Keratinocyte (primary cell): ENCODE measurements around the gene LRRN2. TPM values are rescaled to one million over a fixed set of nuclear protein-coding genes. Genes with fewer than 3 reads are reported as not detected.

ENCODE experiments used
- DNase-seq: peaks from one replicate; pipeline ENCODE4 v3.0.0-alpha.2; 2011; ENCODE audit warnings: low read depth, missing footprints, low spot score
- FAIRE-seq: peaks from 2 replicates; lab custom pipeline; 2011; peaks lifted over from hg19 to GRCh38; lab: Jason Lieb, UNC
- H2AFZ ChIP-seq: 2 replicates; pipeline ENCODE4 v1.6.0; 2012; ENCODE audit warnings: low read length, control low read depth, inconsistent platforms; ENCODE audit not compliant: control insufficient read depth
- H3K27ac ChIP-seq: 2 replicates; pipeline ENCODE4 v1.5.1; 2011; ENCODE audit warnings: low read length; ENCODE audit not compliant: control insufficient read depth, insufficient read depth
- H3K27me3 ChIP-seq: 3 replicates; pipeline ENCODE4 v1.6.0; 2011; ENCODE audit warnings: low read length; ENCODE audit not compliant: control insufficient read depth, insufficient read depth; ENCODE audit errors: extremely low read depth
- H3K36me3 ChIP-seq, 2 experiments: 2 replicates in 1 of 2; 3 replicates in 1 of 2; pipeline ENCODE4 v1.5.1; 2011; ENCODE audit warnings: low read length in 2 of 2, mild to moderate bottlenecking in 1 of 2; ENCODE audit not compliant: control insufficient read depth in 2 of 2, insufficient read depth in 2 of 2; ENCODE audit errors: extremely low read depth in 1 of 2
- H3K4me1 ChIP-seq: 3 replicates; pipeline ENCODE4 v1.5.1; 2011; ENCODE audit warnings: low read length; ENCODE audit not compliant: control insufficient read depth, insufficient read depth; ENCODE audit errors: extremely low read depth
- H3K4me2 ChIP-seq: 3 replicates; pipeline ENCODE4 v1.6.0; 2011; ENCODE audit warnings: low read depth, low read length; ENCODE audit not compliant: control insufficient read depth, insufficient read depth; ENCODE audit errors: extremely low read depth
- H3K4me3 ChIP-seq, 3 experiments: fragments of 200-600 bp in 1 of 3; sonication (generic) in 1 of 3; 2 replicates in 2 of 3; 3 replicates in 1 of 3; pipeline ENCODE4 v1.5.1; 2011 to 2016; ENCODE audit warnings: low read length in 3 of 3, mild to moderate bottlenecking in 3 of 3, control low read depth in 2 of 3, inconsistent platforms in 1 of 3, low read depth in 1 of 3, mixed read lengths in 1 of 3, mixed run types in 1 of 3, moderate library complexity in 1 of 3; ENCODE audit not compliant: control insufficient read depth in 2 of 3, insufficient read depth in 2 of 3; ENCODE audit errors: extremely low read depth in 1 of 3
- H3K79me2 ChIP-seq: 2 replicates; pipeline ENCODE4 v1.6.0; 2012; ENCODE audit warnings: low read length; ENCODE audit not compliant: control insufficient read depth, insufficient read depth
- H3K9ac ChIP-seq: 3 replicates; pipeline ENCODE4 v1.6.0; 2011; ENCODE audit warnings: low read length; ENCODE audit not compliant: control insufficient read depth, insufficient read depth; ENCODE audit errors: extremely low read depth
- H3K9me1 ChIP-seq: 3 replicates; pipeline ENCODE4 v1.6.0; 2011; ENCODE audit warnings: low read length; ENCODE audit not compliant: control insufficient read depth, insufficient read depth; ENCODE audit errors: extremely low read depth
- H3K9me3 ChIP-seq: 2 replicates; pipeline ENCODE4 v1.5.1; 2012; ENCODE audit warnings: low read depth, low read length; ENCODE audit not compliant: control insufficient read depth
- H4K20me1 ChIP-seq: 3 replicates; pipeline ENCODE4 v1.6.0; 2011; ENCODE audit warnings: low read length; ENCODE audit not compliant: control insufficient read depth, insufficient read depth; ENCODE audit errors: extremely low read depth
- EZH2 ChIP-seq: IDR thresholded peaks from one replicate; pipeline ENCODE4 v1.6.1; 2012; ENCODE audit warnings: inconsistent platforms, mild to moderate bottlenecking, low read length, moderate library complexity
- dilution Hi-C: fragments of 300-500 bp; cut with MboI; formaldehyde crosslinking; loops from one replicate; pipeline ENCODE4 v1.7.0; 2020; ENCODE audit warnings: low sequenced_read_pairs; ENCODE audit not compliant: extremely low pct_ligation_motif_present
- polyA minus RNA-seq, 3 experiments: library from RNA; depleted of rRNA, polyadenylated mRNA; stranded (reverse); fragments of >200 nt; gene quantifications; 1 replicate in 1 of 3; 2 replicates in 1 of 3; 3 replicates in 1 of 3; pipeline ENCODE4 v1.2.3, GENCODE V29; 2011
- polyA plus RNA-seq, 5 experiments: library from polyadenylated mRNA; depleted of rRNA in 3 of 5; stranded (reverse) in 3 of 5; stranded (forward) in 1 of 5; unstranded in 1 of 5; fragments of >200 nt; gene quantifications; 1 replicate in 1 of 5; 2 replicates in 3 of 5; 3 replicates in 1 of 5; pipeline versions ENCODE4 v1.2.1 to v1.2.3, GENCODE V29; 2011 to 2012; ENCODE audit warnings: missing spikeins in 2 of 5, low read depth in 1 of 5, low replicate concordance in 1 of 5
- TF ChIP-seq, protein P1 (sequence below), 3 experiments: IDR thresholded peaks in 1 of 3; conservative IDR thresholded peaks in 1 of 3; optimal IDR thresholded peaks in 1 of 3; 2 replicates in 2 of 3; 3 replicates in 1 of 3; pipeline versions ENCODE3 to v1.5.1; 2011; ENCODE audit warnings: low read length in 3 of 3, mild to moderate bottlenecking in 3 of 3, moderate library complexity in 2 of 3, control low read depth in 1 of 3, inconsistent platforms in 1 of 3; ENCODE audit not compliant: insufficient read depth in 2 of 3; ENCODE audit errors: extremely low read depth in 1 of 3

LRRN2 gene
- polyA plus RNA-seq (not detected in 3 replicates), polyA minus RNA-seq (not detected in 3 replicates)
- not detected for polyA plus RNA-seq (2011; ENCODE audit: low read depth)
- polyA plus RNA-seq (2011; cell fraction: cytosol; rRNA removed): not detected in 2 replicates
- polyA plus RNA-seq (2011; cell fraction: nucleus; rRNA removed): not detected in 2 replicates
- polyA plus RNA-seq (2012; ENCODE audit: low replicate concordance): 0.07 and 0.32 TPM in 2 replicates
- not detected for polyA minus RNA-seq (2011; cell fraction: cytosol; rRNA and poly(A)+ RNA removed)
- not detected in 2 replicates for polyA minus RNA-seq (2011; cell fraction: nucleus; rRNA and poly(A)+ RNA removed)

DNA sequence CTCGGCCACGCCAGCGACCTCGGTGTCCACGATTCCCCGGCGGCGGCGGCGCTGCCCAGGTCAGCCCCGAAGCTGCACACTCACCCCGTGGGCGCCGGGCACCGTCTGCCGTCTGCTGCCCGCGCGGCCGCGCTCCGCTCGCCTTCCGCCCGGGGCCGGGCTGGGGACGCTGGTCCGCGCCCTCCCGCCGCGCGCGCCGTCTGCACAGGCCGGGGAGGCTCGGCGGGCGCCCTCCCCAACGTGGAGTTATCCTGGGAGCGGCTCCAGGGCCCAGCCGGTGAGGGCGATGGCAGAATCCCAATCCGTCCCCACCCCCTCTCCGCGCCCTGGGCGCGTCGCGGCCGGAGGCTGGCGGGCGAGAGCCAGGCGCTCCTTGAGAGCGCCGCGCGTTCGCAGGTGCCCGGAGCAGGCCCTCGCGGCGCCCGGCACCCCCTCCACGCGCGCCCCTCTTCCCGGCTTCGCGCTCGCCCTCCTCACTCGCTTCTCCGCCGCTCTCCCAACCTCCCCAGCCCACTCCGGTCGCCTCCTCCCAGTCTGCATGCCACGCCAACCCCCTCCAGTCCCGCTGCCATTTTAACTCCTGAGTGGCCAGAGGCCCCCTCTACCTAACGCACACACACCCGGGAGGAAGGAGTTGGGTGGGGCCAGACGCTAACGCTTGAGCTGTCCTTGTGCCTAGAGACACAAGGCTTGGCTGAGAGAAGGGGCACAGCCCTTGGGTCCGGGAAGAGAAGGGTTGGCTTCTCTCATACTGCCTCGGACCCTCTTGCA, at the start of gene LRRN2:
Gene LRRN2 (minus strand): TSS at position 503 of the 771 bp plus-strand sequence. CDS start 65,746 bp downstream, outside the sequence.
- Histone ChIP-seq H3K4me1 (no peaks in the 10 kb centered on the region), H4K20me1 (no peaks in the 10 kb centered on the region), H3K36me3 (no peaks in the 10 kb centered on the region), H3K9ac (no peak within 1 kb of the TSS), H3K27ac (no peak within 1 kb of the TSS), H3K9me1 (no peaks in the 10 kb centered on the region), H3K4me3 (no peak within 1 kb of the TSS), H3K27me3 (peaks cover 45% of the 10 kb centered on the region), H3K9me3 (no peaks in the 10 kb centered on the region), H2AFZ (no peak within 1 kb of the TSS), H3K79me2 (no peaks in the 10 kb centered on the region), H3K4me2 (peak within 1 kb of the TSS; percentile 38)
- dilution Hi-C loops: no loop called here
- FAIRE-seq (no peak), DNase-seq (no peak)
- TF ChIP-seq, protein P1, sequence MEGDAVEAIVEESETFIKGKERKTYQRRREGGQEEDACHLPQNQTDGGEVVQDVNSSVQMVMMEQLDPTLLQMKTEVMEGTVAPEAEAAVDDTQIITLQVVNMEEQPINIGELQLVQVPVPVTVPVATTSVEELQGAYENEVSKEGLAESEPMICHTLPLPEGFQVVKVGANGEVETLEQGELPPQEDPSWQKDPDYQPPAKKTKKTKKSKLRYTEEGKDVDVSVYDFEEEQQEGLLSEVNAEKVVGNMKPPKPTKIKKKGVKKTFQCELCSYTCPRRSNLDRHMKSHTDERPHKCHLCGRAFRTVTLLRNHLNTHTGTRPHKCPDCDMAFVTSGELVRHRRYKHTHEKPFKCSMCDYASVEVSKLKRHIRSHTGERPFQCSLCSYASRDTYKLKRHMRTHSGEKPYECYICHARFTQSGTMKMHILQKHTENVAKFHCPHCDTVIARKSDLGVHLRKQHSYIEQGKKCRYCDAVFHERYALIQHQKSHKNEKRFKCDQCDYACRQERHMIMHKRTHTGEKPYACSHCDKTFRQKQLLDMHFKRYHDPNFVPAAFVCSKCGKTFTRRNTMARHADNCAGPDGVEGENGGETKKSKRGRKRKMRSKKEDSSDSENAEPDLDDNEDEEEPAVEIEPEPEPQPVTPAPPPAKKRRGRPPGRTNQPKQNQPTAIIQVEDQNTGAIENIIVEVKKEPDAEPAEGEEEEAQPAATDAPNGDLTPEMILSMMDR (optimal IDR thresholded peaks at IDR 0.05 in 1 of 3, IDR thresholded peaks at IDR 0.05 in 1 of 3, conservative IDR thresholded peaks at IDR 0.05 in 1 of 3; ENCODE audit: extremely low read depth in 1 of 3, insufficient read depth in 2 of 3, low read length in 3 of 3): no peak
- TF ChIP-seq EZH2: peak; percentile 39

DNA sequence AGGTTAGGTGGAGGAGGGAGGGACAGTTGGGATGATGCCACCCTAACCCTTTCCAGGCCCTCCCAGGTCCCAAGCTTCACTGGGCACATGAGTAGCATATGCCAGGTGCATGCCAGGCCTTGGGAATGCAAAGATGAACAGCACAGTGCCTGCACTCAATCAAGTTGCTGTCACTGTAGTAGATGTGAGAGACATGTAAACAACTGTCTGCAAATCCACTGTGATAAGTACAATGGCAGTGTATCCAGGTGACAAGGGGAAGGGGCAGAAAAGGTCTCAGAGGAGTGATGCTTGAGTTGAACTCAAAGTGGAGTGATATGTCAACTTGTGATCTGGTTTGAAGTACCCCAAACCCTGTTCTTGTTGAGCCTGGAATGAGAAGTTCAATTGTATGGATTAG, 49.5 kb upstream of the LRRN2 start:
- Histone ChIP-seq H3K4me1 (peaks cover 6% of the 10 kb centered on the region), H2AFZ (no peak overlapping the region), H4K20me1 (no peaks in the 10 kb centered on the region), H3K36me3 (no peaks in the 10 kb centered on the region), H3K27me3 (peaks cover 26% of the 10 kb centered on the region), H3K4me3 (no peak overlapping the region), H3K4me2 (no peak overlapping the region), H3K9me1 (no peaks in the 10 kb centered on the region), H3K9ac (no peak overlapping the region), H3K79me2 (no peaks in the 10 kb centered on the region), H3K9me3 (no peaks in the 10 kb centered on the region), H3K27ac (no peak overlapping the region)
- DNase-seq (no peak), FAIRE-seq (no peak)
- dilution Hi-C loops: no loop called here
- TF ChIP-seq, protein P1 (optimal IDR thresholded peaks at IDR 0.05 in 1 of 3, IDR thresholded peaks at IDR 0.05 in 1 of 3, conservative IDR thresholded peaks at IDR 0.05 in 1 of 3; ENCODE audit: extremely low read depth in 1 of 3, insufficient read depth in 2 of 3, low read length in 3 of 3): no peak
- no peak for TF ChIP-seq EZH2
